Lower leg skin (tissue), 4 donors: ENCODE data around the gene ASB5. TPM values are rescaled to one million over a fixed set of nuclear protein-coding genes. Genes with fewer than 3 reads are reported as not detected.

Experiments used
- DNase-seq, 2 donors: peaks; one replicate each; pipeline ENCODE4 v3.0.0-alpha.2; 2019; ENCODE audit warnings: low spot score in 2 of 2
- H3K4me3 ChIP-seq: fragments of 200-600 bp; sonication (generic); 2 replicates; pipeline ENCODE4 v1.5.1; 2017; ENCODE audit warnings: mild to moderate bottlenecking, low read depth; ENCODE audit not compliant: poor library complexity, severe bottlenecking
- POLR2A ChIP-seq, 2 donors: fragments of 450-650 bp; IDR thresholded peaks; one replicate each; pipeline ENCODE4 v1.6.1; 2016 to 2017; ENCODE audit warnings: antibody characterized with exemption in 2 of 2, mild to moderate bottlenecking in 1 of 2, moderate library complexity in 1 of 2
- WGBS, 2 donors: methylation state at CpG; one replicate each; pipeline ENCODE4 v1.1.5; 2018; 5-methylcytosine and 5-hydroxymethylcytosine counted together
- intact Hi-C: fragments of 100-400 bp; cut with DNase I; formaldehyde crosslinking; loops from one replicate; pipeline ENCODE4 v1.15.0; 2023; ENCODE audit warnings: low total_unique reads
- total RNA-seq, 4 donors: library from RNA; depleted of rRNA; stranded (reverse); fragments of >200 nt; gene quantifications; one replicate each; pipeline ENCODE4 v1.1.0, GENCODE V29; 2016
- TF ChIP-seq, protein P1 (sequence below), 3 donors: fragments of 450-650 bp; IDR thresholded peaks; one replicate each; pipeline ENCODE4 v1.5.1; 2016; ENCODE audit warnings: antibody characterized with exemption in 3 of 3, mild to moderate bottlenecking in 3 of 3, moderate library complexity in 2 of 3

ASB5 gene
- total RNA-seq, 4 donors from 2014 or later, result 0.07 TPM; not detected in 3

DNA sequence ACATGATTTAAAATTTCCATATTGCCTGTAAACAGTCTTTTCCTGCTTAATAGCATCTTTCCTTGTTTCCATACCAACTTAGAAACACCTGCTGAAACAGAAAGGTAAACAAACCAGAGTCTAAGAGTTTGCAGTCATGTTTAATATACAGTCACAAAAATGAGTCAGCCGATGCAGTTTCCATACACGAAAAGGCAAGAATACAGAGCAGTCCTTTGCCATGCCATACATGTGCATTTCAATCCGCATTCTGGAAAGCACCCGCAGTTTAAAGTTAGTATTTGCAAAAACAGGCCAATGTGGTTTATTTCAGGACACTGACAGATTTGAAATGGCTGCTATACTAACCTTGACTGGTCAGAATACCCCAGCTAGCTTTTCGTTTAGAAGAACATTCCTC is 32.1 kb downstream of the ASB5 start:
- intact Hi-C loops, result no loop called here
- TF ChIP-seq POLR2A (IDR thresholded peaks at IDR 0.05), result no peak
- TF ChIP-seq, protein P1, sequence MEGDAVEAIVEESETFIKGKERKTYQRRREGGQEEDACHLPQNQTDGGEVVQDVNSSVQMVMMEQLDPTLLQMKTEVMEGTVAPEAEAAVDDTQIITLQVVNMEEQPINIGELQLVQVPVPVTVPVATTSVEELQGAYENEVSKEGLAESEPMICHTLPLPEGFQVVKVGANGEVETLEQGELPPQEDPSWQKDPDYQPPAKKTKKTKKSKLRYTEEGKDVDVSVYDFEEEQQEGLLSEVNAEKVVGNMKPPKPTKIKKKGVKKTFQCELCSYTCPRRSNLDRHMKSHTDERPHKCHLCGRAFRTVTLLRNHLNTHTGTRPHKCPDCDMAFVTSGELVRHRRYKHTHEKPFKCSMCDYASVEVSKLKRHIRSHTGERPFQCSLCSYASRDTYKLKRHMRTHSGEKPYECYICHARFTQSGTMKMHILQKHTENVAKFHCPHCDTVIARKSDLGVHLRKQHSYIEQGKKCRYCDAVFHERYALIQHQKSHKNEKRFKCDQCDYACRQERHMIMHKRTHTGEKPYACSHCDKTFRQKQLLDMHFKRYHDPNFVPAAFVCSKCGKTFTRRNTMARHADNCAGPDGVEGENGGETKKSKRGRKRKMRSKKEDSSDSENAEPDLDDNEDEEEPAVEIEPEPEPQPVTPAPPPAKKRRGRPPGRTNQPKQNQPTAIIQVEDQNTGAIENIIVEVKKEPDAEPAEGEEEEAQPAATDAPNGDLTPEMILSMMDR (IDR thresholded peaks at IDR 0.05), result no peak
- H3K4me3 ChIP-seq, result no peak overlapping the region
- no peak for DNase-seq
- WGBS, 2 donors, result 74 to 79% methylated on average over 5 of the region's 5 CpGs

DNA sequence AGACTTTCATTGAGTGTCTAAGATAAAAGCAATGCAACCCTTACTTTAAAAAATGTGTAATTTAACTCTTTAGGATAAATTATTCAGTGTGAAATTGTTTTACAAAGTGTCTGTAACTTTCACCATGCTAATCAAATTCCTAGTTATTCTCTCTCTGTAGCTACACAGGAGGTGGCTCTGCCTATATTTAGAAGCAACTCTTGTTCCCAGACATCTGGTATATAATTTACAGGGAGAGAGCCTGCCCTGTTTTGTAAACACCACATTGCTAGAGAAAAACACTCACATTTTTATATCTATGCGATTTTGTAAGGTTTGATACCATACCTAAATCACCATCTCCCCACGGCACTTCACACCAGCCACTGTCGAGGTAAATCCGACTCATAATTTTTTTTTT is 38.2 kb downstream of the ASB5 start:
- no peak overlapping the region for H3K4me3 ChIP-seq
- 68 to 77% methylated on average over 4 of the region's 4 CpGs for WGBS, 2 donors
- no peak for DNase-seq
- intact Hi-C loops, result no loop called here
- TF ChIP-seq POLR2A (IDR thresholded peaks at IDR 0.05), result no peak
- TF ChIP-seq, protein P1 (IDR thresholded peaks at IDR 0.05), result no peak

DNA sequence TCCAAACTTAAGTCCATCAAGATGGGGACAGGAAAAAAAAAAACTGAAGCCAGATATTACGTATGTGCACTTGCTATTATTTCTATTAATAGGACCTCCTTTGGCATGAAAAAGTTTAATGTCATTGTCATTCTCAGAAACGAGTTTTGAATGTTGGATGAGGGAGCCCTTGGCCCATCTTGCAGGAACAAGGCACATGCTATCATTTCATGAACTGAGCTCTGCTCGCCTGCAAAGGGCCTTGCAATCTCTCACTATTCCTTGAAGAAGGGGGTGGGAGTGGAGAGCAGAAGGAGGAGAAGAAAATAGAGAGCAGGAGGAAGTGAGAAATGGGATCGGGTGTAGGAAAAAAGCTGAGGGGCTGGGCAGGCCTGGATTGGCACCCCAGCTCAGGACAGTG is 39.4 kb downstream of the ASB5 start:
- H3K4me3 ChIP-seq, result no peak overlapping the region
- TF ChIP-seq POLR2A (IDR thresholded peaks at IDR 0.05), result no peak
- TF ChIP-seq, protein P1 (IDR thresholded peaks at IDR 0.05), result no peak
- 60% methylated on average over 4 of the region's 4 CpGs for WGBS, 2 donors
- intact Hi-C loops, result no loop called here
- DNase-seq, result no peak

DNA sequence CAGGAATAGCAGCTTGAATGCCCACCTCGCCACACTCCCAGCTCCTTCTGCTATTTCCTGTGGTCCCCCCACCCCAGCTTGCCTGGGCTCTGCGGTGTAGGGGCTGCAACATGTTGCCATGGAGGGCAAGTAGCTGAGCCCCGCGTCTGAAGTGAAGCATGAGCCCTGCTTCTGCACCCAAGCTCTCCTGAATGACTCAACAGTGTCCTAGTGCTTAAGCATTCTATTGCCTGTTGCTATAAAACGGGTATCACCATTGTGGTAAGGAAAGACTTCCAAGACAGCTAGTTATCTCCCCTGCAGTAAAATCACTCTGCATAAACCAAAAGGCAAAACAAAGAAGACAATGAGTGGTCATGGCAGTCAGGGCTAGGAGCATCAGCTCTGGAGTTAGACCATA is 42.3 kb downstream of the ASB5 start:
- no peak for TF ChIP-seq POLR2A (IDR thresholded peaks at IDR 0.05)
- TF ChIP-seq, protein P1 (IDR thresholded peaks at IDR 0.05), result no peak
- DNase-seq, result no peak
- WGBS, 2 donors, result 79 to 81% methylated on average over 5 of the region's 5 CpGs
- H3K4me3 ChIP-seq, result no peak overlapping the region
- intact Hi-C loops, result no loop called here

DNA sequence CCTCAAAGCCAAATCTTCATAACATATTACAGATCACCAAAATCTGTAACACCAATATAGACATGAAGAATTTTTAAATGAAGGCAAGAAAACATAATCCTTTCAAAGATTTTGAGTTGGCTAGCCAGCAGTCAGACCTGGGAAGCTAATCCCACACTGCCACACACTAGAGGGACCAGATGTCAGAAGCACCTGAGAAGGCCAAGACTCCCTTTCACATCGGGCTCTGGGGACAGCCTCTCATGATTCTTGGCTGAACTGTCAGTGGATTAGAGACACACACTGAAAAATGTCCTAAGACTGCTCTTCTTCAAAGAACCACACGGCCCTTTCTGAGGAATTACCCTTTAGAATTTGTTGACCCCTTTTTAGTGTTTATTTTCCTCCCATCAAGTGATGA is 45.5 kb downstream of the ASB5 start:
- TF ChIP-seq, protein P1 (IDR thresholded peaks at IDR 0.05), result no peak
- TF ChIP-seq POLR2A (IDR thresholded peaks at IDR 0.05), result no peak
- intact Hi-C loops, result no loop called here
- 60 to 72% methylated on average over 2 of the region's 2 CpGs for WGBS, 2 donors
- DNase-seq, result no peak
- H3K4me3 ChIP-seq, result no peak overlapping the region

DNA sequence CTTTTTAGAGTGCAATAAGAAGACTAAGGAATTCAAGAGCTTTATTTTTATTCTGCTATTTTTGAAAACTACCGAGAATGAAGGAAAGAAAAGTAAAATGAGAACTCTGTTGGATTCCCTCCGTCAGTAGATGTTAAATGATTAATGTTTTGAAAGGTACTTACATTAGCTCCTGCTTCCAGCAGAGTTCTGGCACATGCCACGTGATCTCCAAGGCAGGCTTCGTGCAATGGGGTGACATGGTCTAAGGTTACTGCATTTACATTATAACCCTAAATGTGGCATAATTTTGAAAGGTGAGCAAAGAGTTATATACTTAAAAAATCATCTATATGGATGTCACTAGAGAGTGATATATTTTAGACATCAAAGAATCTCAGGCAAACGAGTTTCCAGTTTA is 46.9 kb downstream of the ASB5 start:
- no peak for DNase-seq
- intact Hi-C loops, result no loop called here
- TF ChIP-seq, protein P1 (IDR thresholded peaks at IDR 0.05), result no peak
- TF ChIP-seq POLR2A (IDR thresholded peaks at IDR 0.05), result no peak
- 50% methylated on average over 5 of the region's 5 CpGs for WGBS, 2 donors
- H3K4me3 ChIP-seq, result no peak overlapping the region
